SJSA1 (cell line): Measurements from ENCODE around the gene QRICH1. TPM values are rescaled to one million over a fixed set of nuclear protein-coding genes. Genes with fewer than 3 reads are reported as not detected.
A peak's percentile ranks its signal among the peaks of the same experiment; 100 is the strongest.

Experiments
- DNase-seq, 2 experiments: peaks; one replicate each; pipeline ENCODE4 v3.0.0-alpha.2; 2015 to 2020; ENCODE audit warnings: low spot score in 2 of 2, low read depth in 1 of 2
- H3K27ac ChIP-seq: fragments of 250-450 bp; sonication (Bioruptor Pico); 2 replicates; pipeline ENCODE4 v1.5.1; 2020; ENCODE audit warnings: mild to moderate bottlenecking, moderate library complexity
- H3K27me3 ChIP-seq: fragments of 250-450 bp; sonication (Bioruptor Pico); replicated peaks from 2 replicates; pipeline ENCODE4 v1.5.1; 2020; ENCODE audit warnings: mild to moderate bottlenecking, moderate library complexity
- H3K36me3 ChIP-seq: fragments of 250-450 bp; sonication (Bioruptor Pico); 2 replicates; pipeline ENCODE4 v1.5.1; 2020; ENCODE audit warnings: mild to moderate bottlenecking
- H3K4me1 ChIP-seq: fragments of 250-450 bp; sonication (Bioruptor Pico); replicated peaks from 2 replicates; pipeline ENCODE4 v1.6.1; 2021; ENCODE audit warnings: mild to moderate bottlenecking
- H3K4me3 ChIP-seq: fragments of 250-450 bp; sonication (Bioruptor Pico); 2 replicates; pipeline ENCODE4 v1.5.1; 2020; ENCODE audit warnings: mild to moderate bottlenecking
- H3K9me3 ChIP-seq: fragments of 250-450 bp; sonication (Bioruptor Pico); replicated peaks from 2 replicates; pipeline ENCODE4 v1.5.1; 2020; ENCODE audit warnings: mild to moderate bottlenecking
- total RNA-seq: library from RNA; depleted of rRNA; stranded (reverse); fragments of >200 nt; shearing (Covaris generic); gene quantifications from 2 replicates; pipeline ENCODE4 v1.2.3, GENCODE V29; 2014

Gene QRICH1
- total RNA-seq, 1 experiment from 2014 or later, result 77.3 TPM

DNA sequence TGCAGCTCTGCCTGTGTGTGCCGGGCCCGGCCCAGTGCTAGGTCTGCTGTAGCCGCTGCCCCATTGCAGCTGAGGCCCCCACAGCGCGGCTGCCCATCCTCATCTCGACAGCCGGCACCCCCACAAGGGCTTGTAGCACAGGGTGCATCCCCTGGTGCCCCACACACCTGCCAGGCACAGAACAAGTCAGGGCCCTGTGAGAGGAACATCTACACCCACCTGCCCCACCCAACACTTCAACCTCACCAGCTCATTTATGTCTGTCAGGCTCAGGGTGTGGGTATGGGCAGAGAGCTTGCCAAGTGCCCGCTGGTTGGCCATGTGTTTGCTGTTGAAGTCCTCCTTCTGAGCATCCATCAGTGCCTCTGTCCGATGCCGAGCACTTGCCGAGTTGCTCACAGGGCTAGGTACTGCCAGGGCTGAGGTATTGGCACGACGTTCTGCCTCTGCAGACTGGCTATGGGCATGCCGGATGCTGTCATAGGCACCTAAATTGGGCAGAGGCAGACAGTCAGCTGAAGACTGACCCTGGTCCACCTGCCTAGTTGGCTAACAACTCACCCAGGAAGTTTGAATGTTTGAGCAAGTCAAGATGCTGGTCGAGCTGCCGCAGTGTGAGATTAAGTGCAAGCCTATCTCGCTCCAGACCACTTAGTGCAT is 29.1 kb upstream of the QRICH1 start:
- Histone ChIP-seq H3K9me3 (no peaks in the 10 kb centered on the region), H3K27ac (no peak overlapping the region), H3K36me3 (peaks cover 88% of the 10 kb centered on the region), H3K4me1 (peaks cover 14% of the 10 kb centered on the region), H3K4me3 (no peak overlapping the region), H3K27me3 (no peaks in the 10 kb centered on the region)
- DNase-seq, result no peak

DNA sequence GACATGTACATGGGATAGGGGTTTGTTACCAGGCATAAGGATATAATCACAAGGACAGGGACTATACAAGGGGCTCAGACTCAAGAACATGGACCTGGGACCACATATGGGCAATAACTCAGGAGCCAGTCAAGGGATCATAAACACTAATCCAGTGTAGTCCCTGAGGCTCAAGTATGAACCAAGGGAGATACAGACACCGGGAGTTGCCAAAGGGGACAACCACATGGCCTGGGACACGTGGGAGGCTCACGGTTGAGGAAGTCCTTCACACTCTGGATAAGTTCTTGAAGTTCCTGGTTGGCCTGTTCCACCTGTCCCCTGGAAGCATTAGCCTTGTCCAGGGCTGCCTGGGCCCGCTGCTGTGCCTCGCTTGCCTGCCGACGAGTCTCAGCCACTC is 28.6 kb upstream of the QRICH1 start:
- Histone ChIP-seq H3K27ac (no peak overlapping the region), H3K36me3 (peaks cover 93% of the 10 kb centered on the region), H3K27me3 (no peaks in the 10 kb centered on the region), H3K4me1 (peaks cover 14% of the 10 kb centered on the region), H3K9me3 (no peaks in the 10 kb centered on the region), H3K4me3 (no peak overlapping the region)
- DNase-seq, result no peak

- Histone ChIP-seq H3K4me3 (no peak overlapping the region), H3K36me3 (peaks cover 93% of the 10 kb centered on the region), H3K9me3 (no peaks in the 10 kb centered on the region), H3K27ac (no peak overlapping the region), H3K27me3 (no peaks in the 10 kb centered on the region), H3K4me1 (peaks cover 14% of the 10 kb centered on the region)
- DNase-seq, result no peak
Observed at GRCh38 chr3:49122022-49122421, 28.2 kb upstream of the QRICH1 start.

- Histone ChIP-seq H3K27ac (no peak overlapping the region), H3K9me3 (no peaks in the 10 kb centered on the region), H3K4me3 (peak overlapping the region; percentile 82), H3K36me3 (peaks cover 93% of the 10 kb centered on the region), H3K4me1 (peaks cover 14% of the 10 kb centered on the region), H3K27me3 (no peaks in the 10 kb centered on the region)
- no peak for DNase-seq
Observed at GRCh38 chr3:49121132-49121736, 27.4 kb upstream of the QRICH1 start.

- peak within 1 kb of the TSS; percentile 82 for H3K4me3 ChIP-seq
- peaks cover 14% of the 10 kb centered on the region for H3K4me1 ChIP-seq
- H3K27me3 ChIP-seq, result no peaks in the 10 kb centered on the region
- DNase-seq, result peak; percentile 87 to 89
- peaks cover 93% of the 10 kb centered on the region for H3K36me3 ChIP-seq
- peak within 1 kb of the TSS; percentile 72 for H3K27ac ChIP-seq
- no peaks in the 10 kb centered on the region for H3K9me3 ChIP-seq
Observed at GRCh38 chr3:49120438-49121131, 26.7 kb upstream of the QRICH1 start, which contains the start of gene USP19. USP19 (minus strand) TSS chr3:49120823; CDS start chr3:49119145, 1,678 bp downstream.

GRCh38 chr3:49120096-49120437 is 26.2 kb upstream of the QRICH1 start:
- no peaks in the 10 kb centered on the region for H3K27me3 ChIP-seq
- peak in 1 of 2 experiments; percentile 3 for DNase-seq

GRCh38 chr3:49119439-49119838 is 25.6 kb upstream of the QRICH1 start:
- DNase-seq, result no peak
- H3K36me3 ChIP-seq, result peaks cover 95% of the 10 kb centered on the region

More at GRCh38 chr3:49120096-49120437, 26.2 kb upstream of the QRICH1 start:
- Histone ChIP-seq H3K4me1 (peaks cover 14% of the 10 kb centered on the region), H3K27ac (peak overlapping the region; percentile 72), H3K4me3 (peak overlapping the region; percentile 82), H3K9me3 (no peaks in the 10 kb centered on the region), H3K36me3 (peaks cover 95% of the 10 kb centered on the region)

GRCh38 chr3:49119036-49119435 is 25.2 kb upstream of the QRICH1 start:
- peaks cover 95% of the 10 kb centered on the region for H3K36me3 ChIP-seq
- no peak overlapping the region for H3K27ac ChIP-seq
- no peak for DNase-seq
- no peaks in the 10 kb centered on the region for H3K9me3 ChIP-seq
- no peak overlapping the region for H3K4me3 ChIP-seq
- H3K27me3 ChIP-seq, result no peaks in the 10 kb centered on the region
- H3K4me1 ChIP-seq, result peaks cover 14% of the 10 kb centered on the region

More at GRCh38 chr3:49119439-49119838, 25.6 kb upstream of the QRICH1 start:
- Histone ChIP-seq H3K4me3 (peak overlapping the region; percentile 82), H3K9me3 (no peaks in the 10 kb centered on the region), H3K4me1 (peaks cover 14% of the 10 kb centered on the region), H3K27me3 (no peaks in the 10 kb centered on the region), H3K27ac (no peak overlapping the region)

DNA sequence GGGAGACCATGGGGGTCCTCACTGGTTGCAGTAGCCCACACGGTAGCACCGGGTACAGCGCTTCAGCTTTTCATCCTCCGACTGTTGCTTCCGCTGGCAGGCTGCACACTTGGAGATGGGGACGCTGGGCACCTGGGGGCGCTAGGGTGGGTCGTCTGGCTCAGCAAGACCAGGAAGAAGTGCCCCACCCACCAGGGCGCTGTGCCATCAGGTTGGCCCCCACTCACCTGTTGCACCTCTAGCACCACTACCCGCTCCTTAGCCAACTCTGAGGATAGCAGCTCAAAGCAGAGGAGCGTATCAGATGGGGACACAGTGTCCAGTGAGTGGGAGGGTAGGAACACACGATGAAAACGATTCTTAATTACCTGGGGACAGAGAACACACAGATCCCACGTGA is 18.4 kb upstream of the QRICH1 start:
- H3K27ac ChIP-seq, result no peak overlapping the region
- no peaks in the 10 kb centered on the region for H3K4me1 ChIP-seq
- no peak overlapping the region for H3K4me3 ChIP-seq
- peak in 1 of 2 experiments; percentile 33 for DNase-seq
- H3K27me3 ChIP-seq, result no peaks in the 10 kb centered on the region
- peaks cover 86% of the 10 kb centered on the region for H3K36me3 ChIP-seq
- no peaks in the 10 kb centered on the region for H3K9me3 ChIP-seq

- H3K4me1 ChIP-seq, result no peaks in the 10 kb centered on the region
- DNase-seq, result peak in 1 of 2 experiments; percentile 32
- H3K27ac ChIP-seq, result no peak overlapping the region
- peaks cover 77% of the 10 kb centered on the region for H3K36me3 ChIP-seq
- H3K27me3 ChIP-seq, result no peaks in the 10 kb centered on the region
- no peak overlapping the region for H3K4me3 ChIP-seq
- H3K9me3 ChIP-seq, result no peaks in the 10 kb centered on the region
Observed at GRCh38 chr3:49111347-49111746, 17.5 kb upstream of the QRICH1 start.

GRCh38 chr3:49110780-49111179 is 16.9 kb upstream of the QRICH1 start:
- H3K9me3 ChIP-seq, result no peaks in the 10 kb centered on the region
- H3K27ac ChIP-seq, result no peak overlapping the region
- H3K27me3 ChIP-seq, result no peaks in the 10 kb centered on the region
- no peak for DNase-seq
- H3K4me3 ChIP-seq, result no peak overlapping the region
- no peaks in the 10 kb centered on the region for H3K4me1 ChIP-seq
- H3K36me3 ChIP-seq, result peaks cover 72% of the 10 kb centered on the region

- Histone ChIP-seq H3K9me3 (no peaks in the 10 kb centered on the region), H3K27ac (no peak overlapping the region), H3K4me3 (no peak overlapping the region), H3K36me3 (peaks cover 55% of the 10 kb centered on the region), H3K27me3 (no peaks in the 10 kb centered on the region), H3K4me1 (peaks cover 10% of the 10 kb centered on the region)
- DNase-seq, result no peak
Observed at GRCh38 chr3:49108346-49108745, 14.5 kb upstream of the QRICH1 start.

DNA sequence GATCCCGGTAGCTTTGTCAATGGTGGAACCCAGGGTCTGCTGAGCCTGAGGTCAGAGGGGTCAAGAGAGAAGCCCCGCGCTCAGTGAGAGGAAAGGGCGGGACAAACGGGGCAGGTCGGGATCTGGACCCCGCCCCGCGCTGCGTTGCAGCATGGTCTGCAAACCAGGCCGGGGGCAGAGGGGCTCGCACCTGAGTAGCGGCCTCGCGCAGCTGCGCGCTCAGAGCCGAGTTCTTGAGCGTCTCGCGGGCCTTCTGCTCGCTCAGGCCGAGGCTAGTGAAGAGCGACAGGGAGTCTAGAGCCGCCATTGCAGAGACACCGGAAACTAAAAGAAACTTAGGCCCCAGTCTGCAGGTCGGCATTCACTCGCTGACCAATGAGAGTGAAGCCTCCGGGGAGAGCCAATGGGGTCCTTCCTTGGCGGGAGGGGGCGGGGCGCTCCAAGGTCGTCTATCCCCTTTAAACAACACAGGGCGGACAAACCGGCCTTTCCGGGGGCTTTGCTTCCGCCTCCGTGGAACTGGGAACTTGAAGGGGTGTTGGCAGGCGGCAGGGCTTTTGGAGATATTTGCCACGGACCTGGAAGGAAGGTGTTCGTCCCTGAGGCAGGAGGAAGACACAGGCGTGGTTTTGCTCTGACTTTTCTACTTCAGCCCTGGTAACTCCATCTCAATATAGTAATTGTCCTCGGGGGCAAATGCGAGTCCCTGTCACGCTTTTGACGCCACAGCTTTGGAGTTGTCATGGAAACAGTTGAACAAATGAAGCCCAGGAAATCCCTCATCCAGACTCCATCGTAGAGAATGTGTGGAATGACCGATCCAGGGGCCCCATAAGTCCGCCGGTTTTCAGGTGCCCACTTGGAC is 10.8 kb upstream of the QRICH1 start, which contains the start of gene QARS1:
TSS of gene QARS1 (minus strand) at position 331 of the 865 bp plus-strand sequence. CDS start at position 307, 24 bp downstream.
- H3K27me3 ChIP-seq, result no peaks in the 10 kb centered on the region
- H3K9me3 ChIP-seq, result no peaks in the 10 kb centered on the region
- peak; percentile 87 to 90 for DNase-seq
- peaks cover 10% of the 10 kb centered on the region for H3K4me1 ChIP-seq
- peak within 1 kb of the TSS; percentile 64 for H3K4me3 ChIP-seq
- H3K27ac ChIP-seq, result peak within 1 kb of the TSS; percentile 48
- H3K36me3 ChIP-seq, result peaks cover 61% of the 10 kb centered on the region
